Measurements from ENCODE around the gene ERBB4.
"Not testable (repeated sequence)": the region's sequence is repeated elsewhere in the genome, so short reads cannot be mapped to it uniquely, and the experiment has no call there.

Gene ERBB4

DNA sequence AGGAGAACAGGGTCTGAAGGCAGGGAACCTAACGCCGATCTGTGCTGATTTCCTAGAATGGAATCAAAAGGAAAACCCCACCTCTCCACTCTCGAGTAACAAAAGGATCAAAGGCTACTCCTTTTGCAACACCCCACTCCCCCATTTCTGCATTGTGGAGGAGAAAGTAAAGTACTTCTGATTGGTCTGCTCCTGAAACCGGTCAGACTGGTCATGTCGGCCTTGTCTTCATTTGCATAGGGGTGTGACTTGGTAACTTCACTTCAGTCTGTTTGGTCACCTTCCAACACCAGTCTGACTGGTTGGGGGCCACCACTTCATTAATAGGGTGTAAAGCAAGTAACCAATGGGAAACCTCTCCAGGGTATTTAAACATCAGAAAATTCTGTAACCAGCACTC, 771.9 kb downstream of the ERBB4 start:
- peak; percentile 31 for DNase-seq

DNA sequence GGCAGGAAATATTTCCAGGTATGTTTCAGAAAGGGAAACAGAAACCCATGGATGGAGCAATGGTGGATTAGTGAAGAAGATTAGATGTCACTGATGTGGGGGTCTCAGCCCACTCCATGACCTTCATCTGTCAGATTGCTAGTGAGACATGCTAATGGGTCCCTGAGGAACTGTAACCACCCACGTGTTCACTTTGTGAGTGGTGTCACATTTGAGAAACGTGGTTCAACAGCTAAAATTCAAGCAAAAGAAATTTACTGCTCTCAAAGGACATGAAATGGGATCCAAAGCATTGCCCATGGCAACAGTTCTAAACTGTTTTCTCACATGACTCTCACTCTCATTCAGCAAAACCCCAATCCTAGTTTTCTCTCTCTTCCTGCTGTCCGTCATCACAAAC, 776.1 kb downstream of the ERBB4 start:
- no peak for DNase-seq

DNA sequence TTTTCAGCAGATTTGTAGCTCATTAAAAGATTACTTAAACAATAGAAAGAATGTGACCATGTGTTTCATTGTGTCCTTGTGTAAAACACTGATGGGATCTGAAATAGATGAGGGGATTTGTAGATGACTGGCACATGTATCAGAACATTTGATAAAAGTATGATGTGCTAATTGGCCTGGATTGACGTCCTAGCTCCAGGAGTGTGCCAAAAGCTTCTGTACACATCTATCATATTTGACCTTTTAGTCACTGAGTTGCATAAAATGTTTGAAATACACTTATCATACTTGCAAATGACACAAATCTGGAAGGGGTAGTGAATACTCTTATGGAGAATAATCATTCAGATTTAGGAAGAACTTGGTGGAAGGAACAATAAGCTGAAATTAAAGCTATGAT, 778.5 kb downstream of the ERBB4 start:
- DNase-seq: no peak

DNA sequence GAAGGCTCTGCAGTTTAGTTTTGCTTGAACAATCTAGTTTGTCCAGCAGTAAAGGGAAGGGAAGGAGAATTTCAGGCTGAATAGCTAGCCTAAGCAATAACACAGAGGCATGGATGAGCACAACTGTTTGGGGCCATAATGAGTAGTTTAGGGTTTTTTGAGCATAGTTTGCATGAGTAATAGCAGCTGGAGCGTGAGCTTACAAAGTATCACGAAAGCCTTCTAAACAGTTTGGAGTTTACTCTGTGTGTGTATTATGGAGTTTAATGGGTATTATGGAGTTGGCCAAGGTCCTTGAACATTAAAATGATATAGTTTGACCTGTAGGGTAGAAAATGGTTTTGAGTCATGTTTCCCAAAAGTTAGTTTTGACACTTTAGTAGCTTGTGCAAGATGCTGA, 782.3 kb downstream of the ERBB4 start:
- no peak for DNase-seq

DNA sequence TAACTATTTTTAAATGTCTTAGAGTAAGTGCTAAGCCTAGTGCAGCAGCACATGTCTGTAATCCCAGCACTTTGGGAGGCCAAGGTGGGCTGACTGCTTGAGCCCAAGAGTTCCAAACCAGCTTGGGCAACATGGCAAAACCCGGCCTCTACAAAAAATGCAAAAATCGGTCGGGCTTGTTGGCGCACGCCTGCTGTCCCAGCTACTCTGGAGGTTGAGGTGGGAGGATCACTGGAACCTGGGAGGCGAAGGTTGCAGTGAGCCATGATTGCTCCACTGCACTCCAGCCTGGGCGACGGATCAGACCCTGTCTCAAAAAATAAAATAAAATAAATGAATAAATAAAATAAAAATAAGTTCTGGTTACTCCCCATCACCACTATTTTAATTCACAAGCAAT, 783.4 kb downstream of the ERBB4 start:
- DNase-seq: no peak

DNA sequence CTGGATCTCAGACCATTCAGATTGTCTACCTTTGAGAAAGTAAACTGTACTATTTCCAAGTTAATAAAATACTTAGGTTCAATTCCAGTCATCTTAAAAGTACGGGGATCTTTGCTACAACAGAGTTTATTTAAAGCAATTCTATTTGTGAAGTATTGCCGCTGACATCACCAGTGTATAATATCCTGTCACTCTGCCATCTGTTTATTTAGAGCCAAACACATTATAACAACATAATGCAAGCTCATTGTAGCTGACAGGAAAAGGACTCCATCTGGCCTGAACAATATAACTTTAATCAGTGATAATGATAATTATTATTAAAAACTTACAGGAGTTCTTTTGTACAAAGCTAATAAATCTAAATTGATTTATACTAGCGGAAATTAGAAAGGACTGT, 786.8 kb downstream of the ERBB4 start:
- DNase-seq: peak; percentile 45

DNA sequence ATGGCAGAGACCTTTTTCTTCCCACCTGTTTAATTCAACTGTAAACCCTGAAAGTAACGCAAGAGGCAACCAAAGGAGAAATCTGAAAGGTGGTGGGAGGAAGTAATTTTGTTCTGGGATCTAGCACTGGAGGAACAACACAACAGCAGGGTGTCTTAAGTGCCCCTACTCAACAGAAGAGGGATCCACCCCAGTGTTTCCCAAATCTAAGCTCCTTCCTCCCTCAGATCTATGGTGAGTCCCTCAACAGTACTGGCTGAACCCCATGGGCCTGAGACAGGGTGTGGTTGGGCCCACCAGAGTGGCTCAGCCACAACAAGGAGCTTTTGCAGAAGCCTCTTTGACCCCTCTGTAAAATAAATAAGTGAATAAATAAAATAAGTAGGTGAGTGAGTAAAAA, 790.3 kb downstream of the ERBB4 start:
- no peak for DNase-seq

DNA sequence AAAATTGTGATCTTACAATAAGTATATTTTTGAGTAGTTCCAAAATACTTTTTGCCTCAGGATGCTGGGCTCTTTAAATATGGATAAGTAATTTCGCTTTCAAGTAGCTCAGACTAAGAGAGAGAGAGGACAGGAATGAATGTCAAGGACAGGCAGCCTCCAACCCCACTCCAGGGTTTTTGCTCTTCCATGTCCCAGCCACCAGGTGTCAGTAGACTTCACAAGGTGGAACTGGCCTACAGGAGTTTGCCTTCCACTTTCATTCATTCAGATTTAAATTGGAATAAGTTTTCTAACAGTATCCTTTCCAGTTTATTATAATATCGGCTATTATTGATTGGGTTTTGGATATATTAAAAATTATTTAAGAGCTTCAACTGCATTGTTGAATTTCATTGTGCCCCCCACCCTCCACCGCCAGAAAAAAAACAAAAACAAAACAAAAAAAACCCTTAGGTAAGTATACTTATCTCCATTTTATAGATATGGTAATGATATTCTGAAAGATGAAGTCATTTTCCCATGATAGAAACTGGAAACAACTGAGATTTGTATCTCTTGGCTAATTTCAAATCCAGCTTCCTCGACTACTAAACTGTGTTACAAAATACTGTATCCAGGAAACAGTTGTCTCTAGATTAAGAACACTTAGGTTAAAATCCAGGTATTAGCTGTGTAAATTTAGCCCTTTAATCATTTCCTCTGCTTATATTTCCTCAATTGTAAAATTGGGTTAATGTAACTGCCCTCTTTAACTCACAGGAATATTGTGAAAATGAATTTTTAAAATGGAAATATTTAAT, 793.1 kb downstream of the ERBB4 start:
- peak; percentile 86 for DNase-seq

DNA sequence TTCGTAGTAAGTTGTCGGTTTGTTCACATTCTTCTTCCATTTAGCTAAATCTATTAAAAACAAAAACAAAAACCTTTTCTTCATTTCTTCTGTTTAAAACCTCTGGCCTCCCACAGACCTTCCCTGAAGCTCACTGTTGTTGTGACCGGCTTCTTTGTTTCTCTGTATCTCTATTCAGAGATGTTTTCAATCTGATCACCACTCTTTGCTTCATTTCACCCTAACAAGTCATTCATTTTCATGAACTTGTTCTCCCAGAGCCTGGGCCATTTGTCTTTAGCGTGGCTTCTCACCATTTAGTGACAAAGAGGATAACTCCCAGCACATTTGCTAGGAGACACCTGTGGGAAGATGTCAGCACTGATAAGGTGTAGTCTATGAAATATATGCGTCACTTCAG, 794.2 kb downstream of the ERBB4 start:
- peak; percentile 76 for DNase-seq

DNA sequence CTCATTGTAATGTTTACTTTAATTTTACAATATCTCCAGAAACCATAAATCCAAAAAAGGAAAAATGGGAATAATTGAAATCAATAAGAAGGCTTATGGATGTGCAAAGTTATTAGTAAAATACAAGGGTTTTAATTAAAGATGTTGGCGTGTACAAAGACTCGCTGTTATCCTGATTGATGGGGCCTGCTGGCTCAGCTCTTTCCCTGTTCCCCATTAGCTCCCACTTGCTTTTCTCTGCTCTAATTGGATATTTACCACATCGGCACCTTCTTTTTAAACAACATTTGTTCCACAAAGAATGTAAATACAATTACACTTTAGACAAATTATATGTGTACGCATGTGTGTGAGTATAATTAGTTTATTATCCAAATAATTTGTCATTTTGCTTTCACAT, 796.6 kb downstream of the ERBB4 start:
- peak; percentile 78 for DNase-seq

DNA sequence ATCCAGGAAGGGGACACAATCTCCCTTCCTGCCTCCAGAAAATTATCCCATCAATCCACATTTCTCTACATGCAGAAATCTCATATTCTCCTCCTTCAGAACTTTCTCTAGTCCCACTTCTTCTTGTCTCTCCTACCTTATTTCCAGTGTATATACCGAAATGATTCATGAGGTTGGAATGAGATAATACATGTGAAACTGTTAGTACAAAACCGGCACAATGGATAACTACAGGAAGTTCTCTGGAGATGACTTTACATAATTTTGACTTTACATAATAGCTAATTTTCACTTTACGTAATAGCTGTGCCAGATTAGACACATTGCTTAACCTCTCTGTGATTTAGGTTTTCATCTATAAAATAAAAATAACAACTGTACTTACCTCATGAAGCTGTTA, 801.3 kb downstream of the ERBB4 start:
- DNase-seq: no peak

DNA sequence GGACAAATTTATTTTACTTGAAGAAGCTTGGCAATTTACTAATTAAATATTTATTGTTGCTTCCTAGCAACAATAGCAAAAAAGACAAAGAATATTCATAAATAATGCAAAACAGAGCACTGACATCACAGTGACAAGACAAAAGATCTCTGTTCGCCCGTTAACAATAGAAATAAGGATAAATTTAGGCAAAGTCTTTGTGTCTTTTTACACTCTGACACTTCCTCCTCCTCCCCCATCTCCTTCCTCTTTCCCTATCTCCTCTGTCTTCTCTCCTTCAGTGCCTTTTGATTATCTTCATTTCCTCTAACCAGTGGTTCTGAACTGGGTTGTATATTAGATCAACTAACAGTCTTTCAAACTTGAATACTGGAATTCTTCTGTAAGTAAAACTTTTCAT, 808.4 kb downstream of the ERBB4 start:
- DNase-seq: no peak

DNA sequence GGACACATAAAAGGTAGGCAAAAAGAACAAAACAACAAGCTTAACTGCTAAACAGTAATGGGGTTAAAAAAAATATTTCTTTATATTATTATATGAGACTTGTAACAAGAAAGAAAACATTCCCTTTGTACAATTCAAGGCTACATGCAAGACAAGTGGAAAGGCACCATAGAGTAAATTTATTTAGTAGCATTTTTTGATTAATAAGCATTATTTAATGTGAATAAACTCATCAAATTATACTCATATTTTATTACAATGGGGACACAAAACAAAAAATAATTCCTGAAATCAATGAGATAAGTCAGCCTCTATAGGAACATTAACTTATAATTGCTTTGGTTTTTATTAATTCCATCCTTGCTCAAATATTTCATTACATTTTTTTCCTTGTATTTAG, 809.2 kb downstream of the ERBB4 start:
- DNase-seq: no peak

DNA sequence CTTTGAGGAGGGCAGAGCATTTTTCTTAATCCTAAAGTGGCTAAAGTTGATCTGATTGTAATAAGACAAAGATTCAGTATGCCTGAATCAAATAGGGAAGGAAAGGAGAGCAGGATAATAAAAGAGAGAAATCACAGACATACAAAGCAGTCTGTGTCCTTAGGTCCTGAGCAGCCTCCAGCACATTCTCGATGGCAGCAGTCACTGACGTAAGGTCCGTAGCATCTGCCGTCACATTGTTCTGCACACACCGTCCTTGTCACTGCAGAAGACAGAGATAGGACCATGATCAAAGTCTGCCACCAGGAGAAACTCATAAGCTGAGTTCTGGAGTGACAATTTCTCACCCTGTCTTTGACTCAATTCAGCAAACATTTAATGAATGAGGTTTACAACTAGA, 813.7 kb downstream of the ERBB4 start:
- no peak for DNase-seq

DNA sequence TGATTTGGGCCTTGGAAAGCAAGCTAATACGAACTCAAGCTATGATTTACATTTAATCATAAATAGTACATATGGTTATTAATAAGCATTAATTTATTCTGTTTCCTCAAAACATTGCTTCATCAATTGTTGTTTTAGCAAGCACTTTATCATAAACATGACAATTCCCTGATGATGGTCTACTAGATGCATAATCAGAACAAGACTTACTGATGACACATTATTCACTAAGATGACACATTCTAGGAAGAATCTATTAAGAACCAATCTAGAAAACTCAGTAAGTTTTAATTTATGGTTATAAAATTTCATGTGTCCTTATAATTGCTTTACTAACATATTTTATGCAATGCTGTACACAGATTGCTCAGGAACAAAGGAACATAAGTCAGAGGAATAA, 815.2 kb downstream of the ERBB4 start:
- peak; percentile 30 for DNase-seq

DNA sequence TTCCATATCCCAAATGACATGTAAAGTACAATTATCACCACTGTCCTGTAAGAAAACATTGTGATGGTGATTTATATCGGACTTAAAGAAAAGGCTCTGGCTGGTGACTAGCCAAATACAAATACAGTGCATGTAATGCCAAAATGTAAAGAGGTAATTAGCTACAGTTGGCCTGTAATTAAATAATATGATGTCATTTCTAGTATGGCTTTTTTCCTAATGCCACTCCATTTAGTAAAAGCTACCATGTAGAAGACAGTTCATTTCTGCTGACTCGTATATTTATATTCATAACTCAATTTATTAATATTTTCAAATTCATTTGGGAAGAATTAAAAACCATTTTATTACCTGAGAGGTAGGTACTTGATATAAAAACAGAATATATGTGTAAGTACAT, 815.7 kb downstream of the ERBB4 start:
- DNase-seq: peak; percentile 87

DNA sequence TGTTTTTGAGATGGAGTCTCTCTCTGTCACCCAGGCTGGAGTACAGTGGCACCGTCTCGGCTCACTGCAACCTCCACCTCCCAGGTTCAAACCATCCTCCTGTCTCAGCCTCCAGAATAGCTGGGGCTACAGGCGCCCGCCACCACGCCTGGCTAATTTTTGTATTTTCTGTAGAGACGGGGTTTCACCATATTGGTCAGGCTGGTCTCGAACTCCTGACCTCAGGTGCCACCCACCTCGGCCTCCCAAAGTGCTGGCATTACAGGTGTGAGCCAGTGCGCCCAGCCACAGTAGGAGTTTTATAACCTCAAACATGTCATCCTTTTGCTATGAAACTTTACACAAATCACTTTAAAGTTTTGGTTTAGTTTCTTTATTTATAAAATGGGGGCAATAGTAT, 816.7 kb downstream of the ERBB4 start:
- DNase-seq: not testable (repeated sequence)

DNA sequence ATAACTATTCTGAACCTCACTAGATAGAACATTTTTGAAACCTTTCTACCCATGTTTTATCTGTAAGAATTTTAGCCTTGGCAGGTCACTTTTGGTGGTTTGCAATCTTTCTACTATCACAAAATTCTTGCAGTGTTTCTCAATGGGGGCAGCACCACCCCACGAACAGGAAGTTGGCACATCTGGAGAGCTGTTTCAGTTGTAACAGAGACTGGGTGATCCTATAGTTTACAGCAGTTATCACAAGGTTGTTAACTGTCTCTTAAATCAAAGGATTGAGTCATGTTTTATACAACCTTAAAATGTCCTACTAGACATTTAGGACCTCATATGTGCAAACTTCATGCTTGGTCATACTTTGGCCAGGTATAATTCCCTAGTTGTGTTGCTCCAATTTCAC, 829.2 kb downstream of the ERBB4 start:
- DNase-seq: no peak

DNA sequence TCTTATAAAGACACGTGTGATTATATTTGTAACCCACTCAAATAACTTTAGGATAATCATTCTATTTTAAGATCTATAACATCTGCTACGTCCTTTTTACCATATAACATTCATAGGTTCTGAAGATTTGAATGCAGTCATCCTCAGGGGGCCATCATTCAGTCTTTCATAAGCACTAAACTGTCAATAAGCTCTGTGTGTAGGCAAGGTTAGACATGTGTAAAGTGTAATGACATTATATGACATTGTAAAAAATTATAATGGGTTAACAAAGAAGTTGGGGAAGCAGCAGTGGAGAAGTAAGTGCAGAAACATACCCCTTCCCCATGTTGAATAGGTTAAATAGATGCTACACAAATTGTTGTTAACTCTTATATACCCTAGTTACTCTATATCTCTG, 845.9 kb downstream of the ERBB4 start:
- DNase-seq: no peak

DNA sequence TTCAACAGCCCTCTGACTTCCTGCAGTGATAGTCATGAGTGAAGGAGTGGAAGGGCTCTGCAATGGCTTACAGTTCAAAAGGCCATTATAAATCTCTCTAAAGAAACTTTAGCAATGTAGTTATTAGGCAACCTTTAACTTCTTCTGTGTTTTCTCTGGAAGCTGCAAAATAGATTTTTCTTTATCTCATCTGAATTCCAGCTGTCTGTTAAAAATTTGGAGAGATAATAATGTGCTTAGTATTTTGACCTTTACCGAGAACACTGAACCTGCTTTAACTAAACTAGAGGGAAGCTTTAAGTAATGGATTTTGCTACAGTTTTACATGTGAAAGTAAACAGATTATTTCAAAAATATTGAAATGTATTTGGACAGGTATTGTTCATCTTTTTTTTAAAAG, 847.9 kb downstream of the ERBB4 start:
- DNase-seq: no peak

DNA sequence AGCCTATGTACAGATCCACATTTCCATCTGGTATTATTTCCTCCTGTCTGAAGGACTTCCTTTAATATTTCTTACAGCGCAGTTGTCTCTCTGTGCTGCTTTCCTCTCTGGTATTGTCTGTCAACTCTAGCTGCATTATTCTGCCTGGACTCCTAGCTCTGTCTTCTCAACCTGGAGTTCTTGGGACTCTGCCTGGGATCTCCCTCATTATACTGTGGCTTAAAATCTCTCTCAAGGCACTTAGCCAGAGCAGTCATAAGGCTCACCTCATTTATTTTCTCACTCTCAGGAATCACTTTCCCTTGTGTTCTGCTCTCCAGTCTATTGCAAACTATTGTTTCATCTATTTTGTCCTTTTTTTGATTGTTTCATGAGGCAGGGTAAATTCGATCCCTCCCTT, 850.4 kb downstream of the ERBB4 start:
- DNase-seq: no peak

DNA sequence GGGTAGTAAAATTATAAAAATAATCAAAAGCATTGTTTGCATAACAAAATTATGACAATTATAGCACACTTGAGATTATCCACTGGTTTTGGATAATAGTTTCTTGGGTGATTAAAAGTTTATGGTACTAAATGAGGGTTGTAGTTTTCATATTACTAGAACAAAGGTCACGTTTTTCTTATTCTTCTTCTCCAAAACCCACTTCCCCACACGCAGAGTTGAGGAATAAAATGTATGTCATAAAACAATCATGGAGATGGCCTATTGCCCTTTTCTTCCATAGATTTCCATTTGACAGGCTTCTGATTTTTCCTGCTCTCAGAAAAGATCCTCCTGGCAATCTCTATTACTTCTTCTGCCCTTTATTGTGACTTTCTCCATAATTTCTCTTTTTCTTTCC, 863.9 kb downstream of the ERBB4 start:
- peak; percentile 62 for DNase-seq

DNA sequence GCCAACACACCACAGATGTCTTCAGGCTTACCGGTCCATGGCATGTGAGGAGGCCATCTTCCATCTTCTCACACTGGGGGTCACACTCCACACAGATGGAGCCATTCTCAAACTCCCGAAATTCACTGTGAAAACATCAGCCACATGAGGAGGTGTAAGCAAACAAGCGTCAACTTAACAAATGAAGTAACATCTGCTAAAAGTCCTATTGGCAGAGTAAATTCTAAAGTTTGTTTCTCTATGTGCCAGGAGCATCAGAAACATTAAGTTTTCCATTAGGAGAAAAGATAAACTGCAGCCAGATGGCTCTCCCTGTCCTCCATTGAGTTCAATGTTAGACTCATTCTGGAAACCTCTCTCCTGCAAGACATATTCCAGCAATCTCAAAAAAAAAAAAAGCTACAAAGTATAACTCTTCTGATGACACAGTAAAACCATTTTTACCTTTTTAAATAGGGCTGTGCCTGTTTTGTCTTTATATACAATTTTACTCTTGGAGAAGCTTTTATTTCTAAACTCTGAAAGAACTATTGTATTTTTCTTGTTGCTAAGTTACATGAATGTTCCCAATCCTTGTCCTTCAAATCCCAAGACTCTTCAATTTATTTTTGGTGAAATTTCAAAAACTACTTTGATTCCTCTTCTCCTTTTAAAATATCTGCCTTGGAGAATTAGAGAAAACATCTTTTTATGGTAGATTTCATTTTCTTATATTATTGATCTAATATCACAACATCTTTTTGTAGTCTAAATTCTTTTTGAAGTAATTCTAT, 865.3 kb downstream of the ERBB4 start:
- peak; percentile 18 for DNase-seq

DNA sequence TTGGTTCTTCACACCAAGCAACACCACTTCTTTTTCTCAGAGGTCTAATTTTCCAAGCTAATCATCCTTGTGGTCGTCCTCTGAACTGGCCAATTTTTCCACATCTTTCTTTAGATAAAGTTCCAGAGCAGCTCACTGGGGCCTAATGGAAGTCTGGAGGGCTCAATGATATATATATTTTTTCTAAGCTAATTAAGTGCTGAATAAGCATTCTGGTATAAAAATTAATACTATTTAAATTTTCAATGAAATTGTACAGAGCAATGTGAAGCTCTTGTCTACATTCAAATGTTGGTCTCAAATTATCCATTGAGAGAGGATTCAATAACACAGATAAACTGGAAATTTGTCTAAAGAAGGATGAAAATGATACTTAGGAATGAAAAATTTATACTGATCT, 866.6 kb downstream of the ERBB4 start:
- no peak for DNase-seq

DNA sequence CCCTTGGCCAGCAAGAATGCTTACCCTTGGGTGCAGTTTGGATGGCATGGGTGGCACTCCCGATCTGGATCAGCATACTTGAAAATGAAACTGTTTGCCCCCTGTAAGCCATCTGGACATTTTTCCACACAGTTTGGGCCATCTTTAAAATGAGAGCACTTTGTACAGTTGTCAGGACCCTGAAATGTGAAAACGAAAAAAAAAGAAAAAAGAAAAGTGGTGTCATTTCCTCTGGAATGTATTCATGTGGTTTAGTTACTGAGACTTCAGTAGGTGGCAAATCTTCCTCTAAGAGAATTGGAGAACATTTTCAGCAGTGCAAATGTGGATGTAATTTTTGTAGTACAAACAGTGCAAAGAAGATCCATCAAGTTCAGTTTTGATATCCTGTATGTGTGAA, 873.3 kb downstream of the ERBB4 start:
- DNase-seq: no peak
